Measurements from ENCODE around the gene VWA5B2. TPM values are rescaled to one million over a fixed set of nuclear protein-coding genes. Genes with fewer than 3 reads are reported as not detected.

VWA5B2 gene
- total RNA-seq, 4 donors from 2014 or later: not detected

- no peaks in the 10 kb centered on the region for H3K4me1 ChIP-seq
- ATAC-seq (peak in 1 of 2 donors; percentile 39), DNase-seq (no peak)
- H3K9me3 ChIP-seq: no peaks in the 10 kb centered on the region
- H3K36me3 ChIP-seq: no peaks in the 10 kb centered on the region
- intact Hi-C loops (cut with DNase I; ENCODE audit: low total_unique reads) (no loop called here), in situ Hi-C loops (cut with MboI; ENCODE audit: low sequenced_read_pairs in 4 of 4) (no loop called here)
- H3K27ac ChIP-seq: no peak overlapping the region
- TF ChIP-seq POLR2A (IDR thresholded peaks at IDR 0.05) (no peak), CTCF (IDR thresholded peaks at IDR 0.05 in 4 of 5, conservative IDR thresholded peaks at IDR 0.05 in 1 of 5) (no peak)
- H3K4me3 ChIP-seq: no peak overlapping the region
- H3K27me3 ChIP-seq: no peaks in the 10 kb centered on the region
These were observed 20.1 kb upstream of the VWA5B2 start for GRCh38 chr3:184209146-184209923.

GRCh38 chr3:184211297-184211696, 18.1 kb upstream of the VWA5B2 start:
- in situ Hi-C loops (cut with MboI; ENCODE audit: low sequenced_read_pairs in 4 of 4) (no loop called here), intact Hi-C loops (cut with DNase I; ENCODE audit: low total_unique reads) (no loop called here)
- ATAC-seq (no peak), DNase-seq (no peak)
- H3K4me3 ChIP-seq: no peak overlapping the region
- H3K27ac ChIP-seq: no peak overlapping the region
- H3K27me3 ChIP-seq: no peaks in the 10 kb centered on the region
- TF ChIP-seq POLR2A (IDR thresholded peaks at IDR 0.05) (no peak), CTCF (IDR thresholded peaks at IDR 0.05 in 4 of 5, conservative IDR thresholded peaks at IDR 0.05 in 1 of 5) (no peak)
- no peaks in the 10 kb centered on the region for H3K36me3 ChIP-seq
- no peaks in the 10 kb centered on the region for H3K9me3 ChIP-seq
- H3K4me1 ChIP-seq: no peaks in the 10 kb centered on the region

- H3K27me3 ChIP-seq: no peaks in the 10 kb centered on the region
- in situ Hi-C loops (cut with MboI; ENCODE audit: low sequenced_read_pairs in 4 of 4) (no loop called here), intact Hi-C loops (cut with DNase I; ENCODE audit: low total_unique reads) (no loop called here)
- no peaks in the 10 kb centered on the region for H3K36me3 ChIP-seq
- DNase-seq (no peak), ATAC-seq (no peak)
- no peaks in the 10 kb centered on the region for H3K9me3 ChIP-seq
- no peaks in the 10 kb centered on the region for H3K4me1 ChIP-seq
- no peak for TF ChIP-seq POLR2A (IDR thresholded peaks at IDR 0.05)
- no peak for TF ChIP-seq CTCF (IDR thresholded peaks at IDR 0.05 in 4 of 5, conservative IDR thresholded peaks at IDR 0.05 in 1 of 5)
- no peak overlapping the region for H3K4me3 ChIP-seq
- H3K27ac ChIP-seq: no peak overlapping the region
These were observed 17.7 kb upstream of the VWA5B2 start for GRCh38 chr3:184211718-184212117.

GRCh38 chr3:184218814-184219213, 10.6 kb upstream of the VWA5B2 start:
- intact Hi-C loops (cut with DNase I; ENCODE audit: low total_unique reads): no loop called here
- TF ChIP-seq POLR2A (IDR thresholded peaks at IDR 0.05) (no peak), CTCF (IDR thresholded peaks at IDR 0.05 in 4 of 5, conservative IDR thresholded peaks at IDR 0.05 in 1 of 5) (no peak)
- H3K36me3 ChIP-seq: no peaks in the 10 kb centered on the region

More at GRCh38 chr3:184218814-184219213, 10.6 kb upstream of the VWA5B2 start:
- Histone ChIP-seq H3K4me1 (no peaks in the 10 kb centered on the region), H3K4me3 (no peak overlapping the region), H3K27ac (no peak overlapping the region), H3K27me3 (peaks cover 0 to 7% (median 3%) of the 10 kb centered on the region in 3 donors), H3K9me3 (no peaks in the 10 kb centered on the region)
- ATAC-seq (no peak), DNase-seq (no peak)
- in situ Hi-C loops (cut with MboI; ENCODE audit: low sequenced_read_pairs in 4 of 4): no loop called here

Measured in gastrocnemius medialis (tissue), 4 donors.